Measurements from ENCODE around the gene C11orf91.
A peak's percentile ranks its signal among the peaks of the same experiment; 100 is the strongest.
"Not testable (repeated sequence)": the region's sequence is repeated elsewhere in the genome, so short reads cannot be mapped to it uniquely, and the experiment has no call there.

Gene C11orf91

GRCh38 chr11:33700502-33701271 is at the start of gene C11orf91:
TSS of gene C11orf91 (minus strand) at chr11:33700826. CDS start at chr11:33700740, 86 bp downstream.
- DNase-seq = peak; percentile 91 to 93

- DNase-seq = no peak
Measured at GRCh38 chr11:33747979-33748378, 47.4 kb upstream of the C11orf91 start.

- DNase-seq = no peak
Measured at GRCh38 chr11:33743291-33743690, 42.7 kb upstream of the C11orf91 start.

- no peak for DNase-seq
Measured at GRCh38 chr11:33742249-33742851, 41.7 kb upstream of the C11orf91 start.

GRCh38 chr11:33741806-33742205 is 41.2 kb upstream of the C11orf91 start:
- DNase-seq = no peak

DNA sequence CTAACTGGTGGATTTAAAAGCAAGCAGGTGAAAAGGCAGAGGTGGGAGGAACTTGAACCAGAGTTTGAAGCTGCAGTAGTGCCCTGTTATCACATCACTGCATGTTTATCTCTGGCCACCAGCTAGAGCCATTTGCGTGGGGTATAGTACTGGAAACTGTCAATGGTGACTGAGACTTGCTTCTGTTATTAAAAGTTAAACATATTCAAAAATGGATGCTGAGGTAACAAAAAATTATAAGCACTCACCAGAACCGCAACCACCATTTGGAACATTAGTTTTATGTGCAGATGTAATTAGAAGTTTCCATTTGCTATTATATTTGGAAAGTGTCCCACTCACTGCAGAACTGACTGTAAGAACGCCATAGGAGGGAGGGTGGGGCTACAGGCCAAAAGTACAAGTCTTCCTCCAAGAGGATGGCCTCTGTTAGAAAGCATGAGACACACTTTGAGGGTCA is 36.8 kb upstream of the C11orf91 start:
- DNase-seq = no peak

DNA sequence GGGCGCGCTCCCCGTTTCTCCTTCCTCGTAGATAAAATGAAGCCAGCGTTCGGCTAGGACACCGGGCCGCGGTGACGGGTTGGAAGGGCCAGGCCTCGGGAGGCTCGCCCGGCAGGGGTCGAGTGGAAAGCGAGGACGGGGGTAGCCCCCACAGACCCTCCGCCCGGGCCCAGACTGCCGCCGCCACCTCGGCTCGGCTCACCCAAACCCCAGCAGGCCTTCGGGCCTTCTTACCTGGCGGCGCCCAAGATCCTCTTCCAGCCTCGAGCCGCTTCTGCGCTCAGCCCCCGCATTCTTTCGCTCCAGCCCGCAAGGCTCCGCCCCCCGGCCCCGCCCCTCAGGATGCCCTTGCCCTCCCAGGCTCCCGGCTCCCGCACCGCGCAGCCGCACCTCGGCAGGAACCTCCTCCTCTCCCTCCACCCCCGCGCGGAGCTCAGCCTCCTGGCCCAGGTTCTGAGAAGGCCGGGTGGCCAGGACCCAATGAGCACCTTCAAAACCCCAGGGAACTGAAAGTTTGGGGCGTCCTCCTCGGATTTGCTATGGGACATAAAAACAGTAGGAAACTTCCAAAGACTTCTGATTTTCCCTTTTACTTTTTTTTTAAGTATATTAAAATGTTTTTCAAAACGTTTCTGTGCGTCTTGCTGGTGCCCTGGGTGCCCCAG is 35.7 kb upstream of the C11orf91 start, which contains the start of gene CD59:
Gene CD59 (minus strand): TSS at position 276 of the 665 bp plus-strand sequence. CDS start 13,978 bp downstream, outside the sequence.
- peak; percentile 92 to 93 for DNase-seq

DNA sequence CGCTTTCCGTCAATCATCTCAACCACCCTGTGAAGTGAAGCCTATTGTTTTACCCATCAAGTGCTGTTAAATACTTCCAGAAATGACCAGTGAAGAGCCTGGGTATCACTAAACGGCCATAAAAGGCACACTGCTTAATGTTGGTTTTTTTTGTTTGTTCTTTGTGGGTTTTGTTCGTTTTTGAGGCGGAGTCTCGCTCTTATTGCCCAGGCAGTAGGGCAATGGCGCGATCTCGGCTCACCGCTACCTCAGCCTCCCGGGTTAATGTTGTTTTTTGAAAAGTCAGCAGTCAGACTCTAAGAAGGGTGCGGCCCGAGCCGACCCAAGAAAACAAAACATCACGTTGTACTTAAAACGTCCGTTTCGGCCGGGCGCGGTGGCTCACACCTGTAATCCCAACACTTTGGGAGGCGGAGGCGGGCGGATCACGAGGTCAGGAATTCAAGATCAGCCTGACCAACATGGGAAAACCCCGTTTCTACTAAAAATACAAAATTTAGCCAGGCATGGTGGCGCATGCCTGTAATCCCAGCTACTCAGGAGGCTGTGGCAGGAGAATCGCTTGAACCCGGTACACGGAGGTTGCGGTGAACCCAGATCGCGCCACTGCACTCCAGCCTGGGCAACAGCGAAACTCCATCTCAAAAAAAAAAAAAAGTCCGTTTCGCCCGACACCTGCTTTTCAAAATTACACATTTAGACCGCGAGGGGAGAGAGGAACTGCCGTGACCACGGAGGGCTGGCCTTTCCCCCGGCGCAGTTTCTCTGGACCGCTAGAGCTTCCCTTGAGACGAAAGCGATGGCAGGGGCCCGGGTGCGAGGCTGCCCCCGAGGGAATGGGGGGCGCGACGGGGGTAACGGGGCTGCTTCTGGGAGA is 34.9 kb upstream of the C11orf91 start:
- peak; percentile 16 to 17 for DNase-seq

GRCh38 chr11:33734441-33735270 is 34.0 kb upstream of the C11orf91 start:
- DNase-seq = no peak

- no peak for DNase-seq
Measured at GRCh38 chr11:33733980-33734379, 33.4 kb upstream of the C11orf91 start.

DNA sequence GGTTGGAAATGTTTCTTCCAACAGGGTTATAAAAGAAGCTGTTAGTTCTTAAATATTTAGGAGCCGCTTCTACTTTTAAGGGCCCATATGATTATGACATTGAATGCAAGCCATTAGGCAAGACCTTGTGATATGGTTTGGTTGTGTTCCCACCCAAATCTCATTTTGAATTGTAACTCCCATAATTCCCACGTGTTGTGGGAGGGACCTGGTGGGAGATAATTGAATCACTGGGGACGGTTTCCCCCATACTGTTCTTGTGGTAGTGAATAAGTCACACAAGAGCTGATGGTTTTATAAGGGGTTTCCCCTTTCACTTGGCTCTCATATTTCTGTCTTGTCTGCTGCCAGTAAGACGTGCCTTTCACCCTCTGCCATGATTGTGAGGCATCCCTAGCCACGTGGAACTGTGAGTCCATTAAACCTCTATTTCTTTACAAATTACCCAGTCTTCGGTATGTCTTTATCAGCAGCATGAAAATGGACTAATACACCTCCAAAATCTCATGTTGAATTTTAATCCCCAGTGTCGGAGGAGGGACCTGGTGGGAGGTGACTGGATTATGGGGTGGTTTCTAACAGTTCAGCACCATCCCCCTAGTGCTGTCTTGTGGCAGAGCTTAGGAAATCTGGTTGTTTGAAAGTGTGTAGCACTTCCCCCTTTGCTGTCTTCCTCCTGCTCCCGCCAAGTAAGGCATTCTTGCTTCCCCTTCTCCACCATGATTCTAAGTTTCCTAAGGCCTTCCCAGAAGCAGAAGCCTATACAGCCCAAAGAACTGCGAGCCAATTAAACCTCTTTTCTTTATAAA is 31.3 kb upstream of the C11orf91 start:
- no peak for DNase-seq

DNA sequence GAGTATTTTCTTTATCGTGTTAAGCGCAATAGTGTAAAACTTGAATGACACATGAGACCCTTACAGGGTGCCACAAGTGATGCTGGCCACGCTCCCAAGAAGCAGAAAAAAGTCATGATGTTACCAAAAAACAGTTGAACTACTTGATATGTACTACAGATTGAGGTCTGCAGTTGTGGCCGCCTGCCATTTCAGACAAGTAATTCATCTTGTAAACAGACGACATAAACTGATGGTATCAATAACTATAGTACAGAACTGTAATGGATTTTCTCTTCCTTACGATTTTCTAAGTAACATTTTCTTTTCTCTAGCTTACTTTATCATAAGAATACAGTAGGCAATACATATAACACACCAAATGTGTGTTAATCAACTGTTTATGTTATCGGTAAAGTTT is 30.1 kb upstream of the C11orf91 start:
- DNase-seq = no peak

- DNase-seq = not testable (repeated sequence)
Measured at GRCh38 chr11:33729072-33729664, 28.5 kb upstream of the C11orf91 start.

GRCh38 chr11:33727539-33727938 is 26.9 kb upstream of the C11orf91 start:
- not testable (repeated sequence) for DNase-seq

GRCh38 chr11:33725496-33725895 is 24.9 kb upstream of the C11orf91 start:
- DNase-seq = no peak

GRCh38 chr11:33724644-33725035 is 24.0 kb upstream of the C11orf91 start:
- DNase-seq = no peak

GRCh38 chr11:33723238-33723881 is 22.7 kb upstream of the C11orf91 start:
- no peak for DNase-seq

DNA sequence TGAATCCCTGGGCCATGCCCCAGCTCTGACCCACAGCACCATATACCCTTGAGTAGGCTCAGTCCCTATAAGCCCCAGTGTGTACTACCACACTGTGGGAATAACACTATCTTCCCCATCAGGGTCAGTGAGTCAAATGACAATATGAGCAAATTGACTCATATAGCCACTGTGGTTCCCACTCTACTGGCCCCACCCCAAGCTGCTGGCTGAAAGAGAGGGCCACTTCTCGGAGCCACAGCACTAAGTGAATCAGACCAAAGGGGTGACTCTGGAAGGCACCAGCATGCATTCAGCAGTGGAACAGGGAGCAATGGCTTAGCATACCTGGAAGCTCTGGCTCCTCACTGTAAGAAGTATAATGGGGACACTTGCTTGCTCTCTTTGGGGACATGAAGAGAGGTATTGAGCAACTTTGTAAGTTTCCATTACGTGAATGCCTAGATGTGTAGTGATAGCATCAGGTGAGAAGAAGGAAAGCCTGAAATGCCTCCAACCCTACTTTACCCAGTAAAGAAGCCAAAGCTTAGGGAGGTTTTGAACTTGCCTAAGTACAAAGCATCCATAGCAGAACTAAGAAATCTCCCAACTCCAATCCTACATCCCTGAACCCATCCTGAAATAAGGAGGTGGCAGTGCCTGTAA is 22.1 kb upstream of the C11orf91 start:
- DNase-seq = no peak

GRCh38 chr11:33721984-33722383 is 21.4 kb upstream of the C11orf91 start:
- DNase-seq = no peak

Data from stimulated activated CD4-positive, alpha-beta T cell treated with anti-CD3 and anti-CD28 coated beads, Interleukin-4, amount 100 ng/mL, for 4 hours (primary cell).